ENCODE data around the gene ELL.

Gene ELL

DNA sequence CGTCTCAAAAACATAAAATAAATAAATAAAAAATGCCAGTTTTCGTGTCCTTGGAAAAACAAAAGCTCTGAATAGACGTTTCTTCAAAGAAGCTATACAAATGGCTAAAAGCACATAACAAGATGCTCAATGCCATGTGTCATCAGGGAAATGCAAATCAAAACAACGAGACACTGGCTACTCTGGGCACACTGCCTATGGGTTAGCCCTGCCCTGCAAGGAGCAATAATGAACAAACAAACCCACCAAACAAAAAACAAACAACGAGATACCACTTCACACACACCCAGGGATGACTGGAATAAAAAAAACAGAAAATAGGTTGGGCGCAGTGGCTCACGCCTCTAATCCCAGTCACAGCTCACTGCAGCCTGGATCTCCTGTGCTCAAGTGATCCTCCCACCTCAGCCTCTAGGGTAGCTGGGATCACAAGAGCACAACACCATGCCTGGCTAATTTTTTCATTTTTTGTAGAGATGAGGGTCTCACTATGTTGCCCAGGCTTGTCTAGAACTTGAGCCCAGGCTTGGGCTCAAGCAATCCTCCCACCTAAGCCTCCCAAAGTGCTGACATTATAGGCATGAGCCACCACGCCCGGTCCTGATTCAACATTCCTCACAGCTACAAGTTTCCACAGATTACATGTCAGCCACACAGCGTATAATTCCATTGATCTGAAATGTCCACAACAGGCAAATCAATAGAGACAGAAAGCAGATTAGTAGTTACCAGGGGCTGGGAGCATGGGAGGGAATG lies 68.4 kb downstream of the ELL start:
- DNase-seq (ENCODE audit: low read depth), result no peak
- no peak overlapping the region for H3K4me3 ChIP-seq (ENCODE audit: low read depth, low read length)

DNA sequence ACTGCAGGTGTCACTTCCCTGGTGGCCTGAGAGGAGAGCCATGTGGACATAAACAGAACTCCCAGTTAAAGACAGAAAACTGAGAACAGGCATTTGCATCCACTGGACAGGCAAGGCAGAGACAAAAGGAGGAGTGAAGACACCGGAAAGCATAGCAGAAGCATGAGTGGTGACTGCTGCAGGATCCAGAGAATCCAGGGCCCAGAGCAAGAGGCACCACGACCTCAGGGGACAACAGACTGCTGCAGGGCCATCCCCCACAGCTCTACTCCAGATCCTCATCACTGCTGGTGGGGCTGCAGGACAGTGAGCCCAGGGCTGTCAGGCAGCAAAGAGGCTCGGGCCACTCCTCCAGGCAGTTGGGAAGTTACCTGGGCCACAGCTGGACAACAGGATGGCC lies 69.5 kb downstream of the ELL start:
- H3K4me3 ChIP-seq (ENCODE audit: low read depth, low read length), result no peak overlapping the region
- no peak for DNase-seq (ENCODE audit: low read depth)

DNA sequence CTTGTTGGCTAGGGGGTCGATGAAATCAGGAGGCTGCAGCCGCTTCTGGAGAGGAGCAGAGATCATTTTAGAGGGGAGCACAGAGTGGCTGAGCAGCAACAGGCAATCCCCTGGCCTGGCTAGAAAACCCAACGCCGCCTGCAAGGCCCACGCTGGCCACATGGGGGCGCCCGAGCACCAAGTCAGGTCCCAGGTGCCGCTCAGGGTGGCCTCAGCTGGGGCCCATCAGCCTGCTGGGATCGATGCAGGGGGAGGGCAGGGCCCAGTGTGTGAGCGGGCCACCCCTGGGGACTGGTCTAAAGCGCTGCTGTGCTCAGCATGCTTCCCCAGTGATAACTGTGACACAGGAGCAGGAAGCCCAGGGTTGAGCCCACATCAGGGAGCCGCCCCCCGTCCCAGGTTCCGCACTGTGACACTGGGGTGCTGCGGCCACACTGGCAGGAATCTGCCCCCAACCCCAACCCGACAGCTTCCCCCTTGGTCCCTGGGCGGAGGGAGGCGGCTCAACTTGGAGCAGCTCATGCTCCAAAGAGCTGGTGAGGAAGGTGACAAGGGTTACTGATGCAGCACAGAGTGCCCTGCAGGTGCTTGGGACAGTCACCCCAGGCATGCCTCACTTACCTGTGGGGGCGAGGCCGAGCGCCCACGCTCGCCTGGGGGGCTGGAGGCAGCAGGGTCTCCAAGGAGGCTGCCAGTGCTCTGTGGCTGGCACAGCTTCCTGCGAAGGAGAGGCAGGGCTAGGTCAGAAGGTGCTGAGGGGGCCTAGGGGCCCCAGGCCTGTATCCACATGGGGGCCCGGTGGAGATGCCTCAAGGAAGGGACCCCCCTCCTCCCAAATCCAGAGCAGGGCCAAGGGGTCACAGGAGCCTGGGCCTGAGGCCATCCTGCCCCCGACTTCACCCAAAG lies 70.7 kb downstream of the ELL start:
- no peak overlapping the region for H3K4me3 ChIP-seq (ENCODE audit: low read depth, low read length)
- DNase-seq (ENCODE audit: low read depth), result no peak

DNA sequence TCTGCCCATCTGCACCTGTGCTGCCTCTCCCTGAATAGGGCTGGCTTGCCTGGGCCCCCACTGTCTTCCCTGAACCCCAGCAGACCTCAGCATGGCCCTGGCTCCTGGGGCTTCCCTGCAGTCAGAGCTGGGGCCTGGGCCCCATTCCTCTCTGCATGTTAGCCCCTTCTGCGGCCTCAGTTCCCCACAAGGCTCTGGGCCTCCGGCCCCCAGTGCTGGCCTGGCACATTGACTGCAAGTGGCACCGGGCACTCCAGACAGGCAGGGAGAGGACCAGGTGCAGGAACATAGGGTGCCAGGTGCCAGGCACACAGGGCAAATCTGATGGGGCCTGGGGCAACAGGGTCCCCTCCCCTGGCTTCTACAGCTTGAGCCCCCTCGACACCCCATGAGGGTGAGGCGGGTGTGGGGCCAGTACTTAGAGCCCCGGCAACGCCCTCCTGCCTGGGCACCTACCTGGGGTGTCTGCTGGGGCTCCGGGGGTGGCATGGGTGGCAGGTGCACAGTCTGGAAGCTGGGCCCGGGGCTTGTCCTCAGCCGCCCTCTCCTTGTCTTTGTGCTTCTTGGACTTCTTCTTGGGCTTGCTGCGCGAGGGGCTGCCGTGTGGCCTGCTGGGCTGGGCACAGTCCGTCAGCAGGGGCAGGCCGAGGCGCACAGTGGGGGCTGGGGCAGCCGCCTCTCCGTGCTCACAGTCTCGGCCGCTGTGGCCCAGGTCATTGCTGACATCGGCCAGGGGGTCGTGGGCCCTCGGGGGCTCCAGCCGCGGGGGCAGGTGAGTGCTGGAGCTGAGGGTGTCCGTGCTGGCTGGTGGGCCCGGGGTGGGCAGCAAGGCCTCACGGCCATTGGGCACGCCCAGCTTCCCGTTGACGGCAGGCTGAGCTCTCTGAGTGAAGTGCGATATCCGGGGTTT lies 71.6 kb downstream of the ELL start:
- DNase-seq (ENCODE audit: low read depth), result no peak
- no peak overlapping the region for H3K4me3 ChIP-seq (ENCODE audit: low read depth, low read length)

DNA sequence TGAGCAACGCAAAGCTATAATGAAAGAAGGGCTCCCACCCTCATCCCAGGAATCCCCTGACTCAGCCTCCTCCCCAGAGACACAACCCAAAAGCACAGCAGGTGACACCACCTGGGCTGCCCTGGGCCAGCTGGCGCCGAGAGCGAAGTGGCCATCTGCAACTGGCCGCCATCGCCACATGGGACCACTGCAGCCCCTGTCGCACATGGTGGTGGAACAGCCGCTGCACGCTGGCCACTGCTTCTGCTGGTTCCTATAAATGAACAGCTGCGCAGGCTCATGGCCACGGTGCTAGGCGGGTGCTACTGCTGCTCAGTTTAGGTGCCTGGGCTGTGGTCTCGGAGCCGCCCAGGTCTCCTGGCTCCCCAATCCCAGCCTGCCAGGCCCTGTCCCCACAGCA lies 72.3 kb downstream of the ELL start:
- no peak for DNase-seq (ENCODE audit: low read depth)
- no peak overlapping the region for H3K4me3 ChIP-seq (ENCODE audit: low read depth, low read length)

DNA sequence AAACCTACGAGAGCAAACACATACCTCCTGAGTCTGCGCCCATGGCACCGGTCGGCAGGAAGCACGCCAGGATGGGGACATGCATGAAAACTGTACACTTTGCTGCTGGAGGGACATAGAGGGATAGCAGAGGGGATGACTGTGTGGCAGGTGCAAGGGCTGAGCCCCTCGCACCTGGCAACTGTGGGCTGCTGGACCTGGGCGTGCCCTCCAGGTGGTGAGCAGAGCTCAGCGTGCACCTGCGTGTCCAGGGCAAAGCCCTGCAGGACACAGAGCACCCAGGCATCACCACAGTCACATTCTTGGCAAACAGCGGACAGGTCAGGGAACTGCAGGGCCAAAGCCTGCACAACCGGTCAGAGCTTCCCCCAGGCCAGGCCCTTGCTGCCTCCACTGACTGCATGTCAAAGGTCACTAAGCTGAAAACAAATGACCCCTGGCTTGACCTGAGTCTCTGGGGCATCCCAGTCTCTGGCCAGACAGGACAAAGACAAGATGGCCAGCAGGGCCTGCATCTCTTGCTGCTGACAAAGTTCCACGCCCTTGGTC lies 75.0 kb downstream of the ELL start:
- no peak overlapping the region for H3K4me3 ChIP-seq (ENCODE audit: low read depth, low read length)
- no peak for DNase-seq (ENCODE audit: low read depth)

DNA sequence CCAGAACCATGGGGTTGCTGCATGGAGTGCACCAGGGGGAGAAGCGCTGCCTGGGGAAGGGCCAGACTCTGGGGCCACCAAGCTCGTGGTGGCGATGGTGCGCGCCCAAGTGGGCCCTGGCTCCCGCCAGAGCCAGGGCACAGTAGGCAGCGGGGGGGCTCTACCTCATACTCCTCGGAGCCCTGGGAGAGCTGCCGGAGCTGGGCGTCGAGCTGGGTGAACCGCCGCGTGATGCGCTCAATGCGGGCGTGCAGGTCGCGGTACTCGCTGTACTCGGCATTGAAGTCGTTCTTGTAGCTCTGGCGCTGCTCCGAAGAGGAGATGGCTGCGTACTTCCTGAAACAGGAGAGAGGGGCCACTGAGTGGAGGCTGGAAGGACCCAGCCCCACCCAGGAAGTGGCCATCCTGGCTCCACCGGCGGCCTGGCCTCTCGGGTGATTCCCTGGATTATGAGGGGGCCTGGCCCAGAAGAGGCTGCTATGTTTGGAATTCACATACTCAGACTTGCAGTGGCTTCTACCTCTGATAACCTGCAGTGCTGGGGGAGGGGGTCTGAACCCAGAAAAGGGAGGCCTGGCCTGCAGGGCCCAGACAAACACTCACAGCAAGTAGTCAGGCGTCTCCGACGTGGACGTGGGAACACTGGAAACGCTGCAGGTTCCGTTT lies 75.6 kb downstream of the ELL start:
- H3K4me3 ChIP-seq (ENCODE audit: low read depth, low read length), result no peak overlapping the region
- no peak for DNase-seq (ENCODE audit: low read depth)

DNA sequence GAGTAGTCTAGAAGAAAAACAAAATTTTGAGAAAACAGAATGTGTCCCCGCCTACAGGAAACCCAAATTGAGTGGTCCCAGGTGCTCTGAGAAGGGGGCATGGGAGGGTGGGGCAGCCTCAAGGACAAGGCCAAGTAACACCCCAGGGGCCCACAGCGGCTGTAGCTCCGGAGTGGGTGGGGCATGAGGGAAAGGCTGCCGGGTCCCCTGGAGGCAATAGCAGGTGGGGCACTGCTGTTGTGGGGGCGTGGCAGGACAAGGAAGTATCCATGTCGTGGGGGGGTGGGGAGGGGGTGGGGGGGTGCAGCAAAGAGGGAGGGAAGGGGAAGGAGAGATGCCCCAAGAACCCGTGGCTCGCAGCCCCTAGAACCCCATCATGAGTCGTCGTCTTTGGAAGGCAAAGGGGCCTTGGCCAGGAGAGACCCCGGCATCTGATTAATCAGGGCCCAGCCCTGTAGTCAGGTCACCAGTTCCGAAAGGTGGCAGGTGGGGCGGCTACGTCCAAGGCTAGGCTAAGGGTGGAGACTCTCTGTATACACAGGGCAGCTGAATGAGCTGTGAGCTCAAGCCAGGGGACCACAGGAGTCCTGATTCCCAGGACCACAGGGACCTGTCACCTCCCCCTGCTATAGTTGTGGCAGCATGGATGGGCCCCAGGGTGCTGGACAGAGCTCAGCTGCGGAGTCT lies 76.5 kb downstream of the ELL start:
- no peak overlapping the region for H3K4me3 ChIP-seq (ENCODE audit: low read depth, low read length)
- no peak for DNase-seq (ENCODE audit: low read depth)

DNA sequence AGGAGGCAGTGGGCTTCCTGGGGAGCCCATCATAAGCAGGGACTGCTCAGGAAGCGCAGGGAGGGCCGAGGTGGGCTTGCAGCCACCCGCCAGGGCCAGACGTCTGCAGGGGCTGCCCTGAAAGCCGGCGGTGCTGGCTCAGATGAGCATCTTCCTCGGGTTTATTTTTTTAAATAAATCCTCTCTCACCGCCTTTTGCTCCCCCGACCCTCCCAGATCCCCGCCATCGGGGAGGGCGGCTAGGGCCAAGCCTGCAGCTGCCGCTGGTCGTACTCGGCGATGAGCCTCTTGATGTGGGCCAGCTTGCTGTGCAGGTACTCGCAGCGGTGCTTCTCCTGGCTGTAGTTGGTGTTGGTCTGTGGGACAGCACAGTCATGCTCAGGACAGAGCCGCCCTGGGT lies 77.4 kb downstream of the ELL start:
- no peak for DNase-seq (ENCODE audit: low read depth)
- H3K4me3 ChIP-seq (ENCODE audit: low read depth, low read length), result no peak overlapping the region

DNA sequence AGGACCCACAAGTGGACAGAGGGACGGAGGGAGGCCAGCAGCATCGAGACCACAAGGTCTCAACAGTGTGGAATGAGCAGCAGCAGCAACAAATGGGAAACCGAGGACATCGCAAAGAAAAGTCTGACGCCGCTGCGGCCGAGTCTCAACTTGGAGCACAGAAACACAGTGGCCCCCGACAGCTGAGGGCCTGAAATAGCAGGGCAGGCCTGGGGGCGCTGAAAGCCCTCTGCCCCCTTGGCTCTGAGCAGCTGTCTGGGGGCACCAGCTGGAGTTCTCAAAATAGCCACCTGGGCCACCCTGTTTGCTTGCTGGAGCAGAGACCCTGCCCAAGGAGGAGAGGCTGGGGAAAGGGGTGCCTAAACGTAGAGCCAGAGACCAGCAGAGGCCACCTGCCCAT lies 78.0 kb downstream of the ELL start:
- no peak for DNase-seq (ENCODE audit: low read depth)
- no peak overlapping the region for H3K4me3 ChIP-seq (ENCODE audit: low read depth, low read length)

DNA sequence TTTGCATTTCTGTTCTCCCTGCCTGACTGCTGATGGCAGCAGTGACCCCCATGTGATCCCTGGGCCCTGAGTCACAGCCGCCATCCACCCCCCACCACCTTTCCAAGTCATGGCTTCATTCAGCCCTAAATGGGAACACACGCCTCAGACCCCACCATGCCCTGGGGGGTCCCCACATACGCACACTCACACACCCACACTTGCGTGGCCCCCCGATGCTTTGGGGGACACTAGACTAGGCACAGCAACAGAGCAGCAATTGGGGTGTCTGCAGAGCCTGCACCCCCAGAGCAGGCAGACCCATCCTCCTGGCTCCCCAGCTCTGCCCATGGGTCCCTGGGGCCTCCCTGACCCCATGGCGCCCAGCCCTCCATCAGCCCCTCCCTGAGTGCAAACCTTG lies 78.5 kb downstream of the ELL start:
- DNase-seq (ENCODE audit: low read depth), result no peak
- H3K4me3 ChIP-seq (ENCODE audit: low read depth, low read length), result no peak overlapping the region

DNA sequence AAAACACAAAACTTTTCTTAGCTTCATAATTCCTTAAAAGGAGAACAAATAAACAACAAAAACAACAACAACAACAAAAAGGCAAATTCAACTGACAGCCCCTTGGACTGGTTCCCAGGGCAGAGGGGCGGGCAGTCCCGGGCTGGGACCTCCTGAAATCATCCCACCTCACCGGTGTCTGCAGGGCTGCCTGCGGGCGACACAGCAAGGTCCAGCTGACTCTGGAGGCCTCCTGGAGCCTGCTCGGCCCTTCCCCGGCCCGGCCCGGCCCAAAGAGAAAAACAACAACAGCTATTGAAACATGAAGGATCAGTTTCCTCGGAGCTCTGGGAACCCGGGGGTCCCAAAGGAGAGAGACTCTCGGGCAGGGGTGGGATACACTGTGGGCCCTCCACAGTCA lies 78.9 kb downstream of the ELL start:
- no peak for DNase-seq (ENCODE audit: low read depth)
- no peak overlapping the region for H3K4me3 ChIP-seq (ENCODE audit: low read depth, low read length)

DNA sequence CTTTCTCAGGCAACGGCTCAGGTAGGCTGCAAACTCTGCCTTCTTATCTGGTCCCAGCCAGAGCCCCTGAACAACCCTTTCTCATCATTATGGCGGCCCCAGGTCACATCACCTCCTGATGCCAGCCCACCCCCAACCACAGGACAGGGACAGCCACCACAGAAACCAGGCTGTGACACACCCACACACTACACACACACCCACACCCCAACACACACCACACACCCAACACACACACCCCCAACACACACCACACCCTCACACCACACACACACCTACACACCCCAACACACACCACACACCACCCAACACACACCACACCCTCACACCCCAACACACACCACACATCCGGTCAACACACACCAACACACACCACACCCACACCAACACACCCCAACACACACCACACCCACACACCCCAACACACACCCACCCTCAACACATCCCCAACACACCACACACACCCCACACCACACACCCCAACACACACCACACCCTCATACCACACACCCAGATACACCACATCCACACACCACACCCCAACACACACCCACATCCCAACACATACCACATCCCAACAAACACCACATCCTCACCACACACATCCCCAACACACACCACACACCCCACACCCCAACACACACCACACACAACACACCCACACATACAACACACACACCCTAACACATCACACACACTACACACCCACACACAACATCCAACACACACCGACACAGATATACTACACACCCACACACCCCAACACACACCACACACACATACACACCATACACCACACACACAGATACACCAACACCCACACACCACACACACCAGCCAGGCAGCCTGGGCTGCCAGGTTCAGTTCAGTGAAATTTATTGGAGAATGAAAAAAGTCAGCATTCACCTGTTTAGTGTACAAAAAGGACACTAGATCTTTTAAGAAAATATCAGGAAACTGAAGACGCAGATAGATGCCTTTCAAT lies 79.8 kb downstream of the ELL start:
- no peak for DNase-seq (ENCODE audit: low read depth)
- no peak overlapping the region for H3K4me3 ChIP-seq (ENCODE audit: low read depth, low read length)

DNA sequence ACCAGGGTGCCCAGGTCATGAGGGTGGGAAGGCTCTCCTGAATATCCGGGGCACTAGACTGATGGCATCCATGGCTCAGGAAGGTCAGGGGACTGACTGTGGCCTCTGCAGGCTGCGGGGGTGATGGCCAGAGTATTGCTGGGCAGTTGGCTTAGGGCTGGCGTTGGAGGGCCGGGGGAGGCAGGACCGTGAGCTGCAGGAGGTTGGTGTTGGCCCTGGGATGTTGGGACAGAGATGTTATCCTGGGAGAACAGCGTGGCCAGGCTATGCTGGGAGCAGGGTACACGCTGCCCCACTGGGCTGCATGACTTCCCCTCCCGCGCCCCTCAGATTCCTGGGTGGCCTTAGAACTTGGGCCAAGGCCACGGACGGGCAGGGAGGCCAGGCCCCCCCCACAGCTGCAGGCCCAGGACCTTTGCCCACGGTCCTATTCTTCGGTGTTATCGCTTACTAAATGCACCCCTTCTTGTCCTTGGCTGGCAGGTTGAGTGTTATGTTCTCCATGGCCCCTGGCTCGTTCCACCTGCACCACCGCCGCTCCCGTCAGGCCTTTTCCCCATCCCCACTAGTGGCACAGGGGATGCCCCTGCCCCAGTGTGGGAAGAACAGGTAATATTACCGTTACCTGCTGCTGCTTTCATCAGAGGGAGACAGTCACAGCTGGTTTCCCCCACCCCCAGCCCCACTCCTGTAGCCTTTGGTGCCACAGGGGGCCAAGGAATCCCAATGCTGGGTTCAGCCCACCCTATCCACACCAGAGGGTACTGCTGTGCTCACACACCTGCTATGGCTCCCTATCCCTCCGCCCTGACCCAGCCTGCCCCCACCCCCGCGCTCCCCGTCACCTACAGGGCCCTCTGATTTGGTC lies 80.7 kb downstream of the ELL start:
- H3K4me3 ChIP-seq (ENCODE audit: low read depth, low read length), result no peak overlapping the region
- no peak for DNase-seq (ENCODE audit: low read depth)

DNA sequence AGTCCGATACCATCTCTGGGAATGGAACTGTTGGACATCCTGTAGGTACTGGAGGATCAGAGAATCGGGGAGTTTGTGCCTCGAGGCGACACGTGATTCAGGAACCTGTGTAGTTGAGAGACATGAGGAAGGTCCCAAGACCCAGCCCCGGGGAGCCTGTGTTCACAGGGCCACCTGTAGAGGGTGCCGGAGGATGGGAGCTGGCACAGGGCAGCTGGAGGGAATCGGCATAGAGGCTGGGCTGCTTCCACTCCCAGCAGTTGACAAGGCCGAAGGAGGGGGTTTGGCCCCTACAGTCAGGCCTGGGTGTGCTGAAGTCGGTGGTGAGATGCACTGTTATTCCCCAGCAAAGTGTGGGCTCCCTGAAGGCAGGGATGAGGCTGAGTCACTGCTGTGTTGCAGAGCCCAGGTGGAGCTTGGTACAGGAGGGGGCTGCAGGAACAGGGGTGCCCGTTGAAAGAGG lies 81.4 kb downstream of the ELL start:
- no peak for DNase-seq (ENCODE audit: low read depth)

DNA sequence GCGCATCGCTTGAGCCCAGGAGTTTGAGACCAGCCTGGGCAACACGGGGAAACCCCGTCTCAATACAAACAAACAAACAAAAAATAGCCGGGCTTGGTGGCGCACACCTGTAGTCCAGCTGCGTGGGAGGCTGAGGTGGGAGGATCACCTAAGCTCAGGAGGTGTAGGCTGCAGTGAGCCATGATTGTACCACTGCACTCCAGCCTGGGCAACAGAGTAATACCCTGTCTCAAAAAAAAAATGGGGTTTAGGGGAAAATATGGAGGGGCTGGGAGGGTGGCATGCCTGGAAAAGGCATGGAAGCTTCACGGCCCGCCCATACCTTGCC lies 82.0 kb downstream of the ELL start:
- H3K4me3 ChIP-seq (ENCODE audit: low read depth, low read length), result no peak overlapping the region
- DNase-seq (ENCODE audit: low read depth), result no peak

More for the DNA sequence above, 81.4 kb downstream of the ELL start:
- no peak overlapping the region for H3K4me3 ChIP-seq (ENCODE audit: low read depth, low read length)

Data from skeletal muscle cell (primary cell).